Neural progenitor cell (in vitro differentiated cells): Measurements from ENCODE around the gene SGTA. TPM values are rescaled to one million over a fixed set of nuclear protein-coding genes. Genes with fewer than 3 reads are reported as not detected.

Experiments used
- DNase-seq: peaks from one replicate; pipeline ENCODE4 v3.0.0-alpha.2; 2016; ENCODE audit warnings: low spot score
- H2AFZ ChIP-seq: fragments of 200-600 bp; sonication (generic); replicated peaks from 2 replicates; pipeline ENCODE4 v1.6.1; 2016; ENCODE audit warnings: antibody characterized with exemption
- H3F3A ChIP-seq: fragments of 200-600 bp; sonication (generic); 2 replicates; pipeline ENCODE4 v1.6.1; 2016; ENCODE audit warnings: antibody characterized with exemption, low read depth
- H3K27ac ChIP-seq: fragments of 200-600 bp; sonication (generic); 2 replicates; pipeline ENCODE4 v1.5.1; 2016; ENCODE audit warnings: mild to moderate bottlenecking
- H3K27me3 ChIP-seq: fragments of 200-600 bp; sonication (generic); 2 replicates; pipeline ENCODE4 v1.6.1; 2016; ENCODE audit warnings: mild to moderate bottlenecking, moderate library complexity
- H3K36me3 ChIP-seq: fragments of 200-600 bp; sonication (generic); 2 replicates; pipeline ENCODE4 v1.5.1; 2016
- H3K4me1 ChIP-seq: fragments of 200-600 bp; sonication (generic); 2 replicates; pipeline ENCODE4 v1.6.1; 2016; ENCODE audit warnings: mixed run types
- H3K4me2 ChIP-seq: fragments of 200-600 bp; sonication (generic); 2 replicates; pipeline ENCODE4 v1.6.1; 2016
- H3K4me3 ChIP-seq: fragments of 200-600 bp; sonication (generic); 2 replicates; pipeline ENCODE4 v1.5.1; 2016
- H3K79me2 ChIP-seq: fragments of 200-600 bp; sonication (generic); 2 replicates; pipeline ENCODE4 v1.6.1; 2016; ENCODE audit warnings: low read depth
- H3K9ac ChIP-seq: fragments of 200-600 bp; sonication (generic); 2 replicates; pipeline ENCODE4 v1.6.1; 2016
- H3K9me3 ChIP-seq: fragments of 200-600 bp; sonication (generic); 2 replicates; pipeline ENCODE4 v1.5.1; 2016; ENCODE audit warnings: low read depth
- H4K20me1 ChIP-seq: fragments of 200-600 bp; sonication (generic); 2 replicates; pipeline ENCODE4 v1.6.1; 2016; ENCODE audit warnings: low read depth
- H3K27ac Mint-ChIP-seq: 3 replicates; pipeline ENCODE4 v1.8.0; 2021; ENCODE audit warnings: mixed read lengths
- H3K27me3 Mint-ChIP-seq: 2 replicates; pipeline ENCODE4 v1.8.0; 2022; ENCODE audit warnings: low read depth, mild to moderate bottlenecking, inconsistent platforms, moderate library complexity, mixed read lengths; ENCODE audit not compliant: insufficient read depth
- H3K36me3 Mint-ChIP-seq: 3 replicates; pipeline ENCODE4 v1.8.0; 2021; ENCODE audit warnings: mixed read lengths
- H3K4me1 Mint-ChIP-seq: 3 replicates; pipeline ENCODE4 v1.8.0; 2021; ENCODE audit warnings: mixed read lengths
- H3K4me3 Mint-ChIP-seq: 3 replicates; pipeline ENCODE4 v1.8.0; 2021; ENCODE audit warnings: mild to moderate bottlenecking, moderate library complexity, mixed read lengths
- H3K9me3 Mint-ChIP-seq: 3 replicates; pipeline ENCODE4 v1.8.0; 2020; ENCODE audit warnings: mixed read lengths
- EZH2 ChIP-seq: fragments of 200-600 bp; sonication (generic); IDR thresholded peaks from 2 replicates; pipeline ENCODE4 v1.6.1; 2017; ENCODE audit warnings: antibody characterized with exemption, mild to moderate bottlenecking, moderate library complexity
- EZH2phosphoT487 ChIP-seq: fragments of 200-600 bp; sonication (generic); IDR thresholded peaks from 2 replicates; pipeline ENCODE4 v1.6.1; 2017; ENCODE audit warnings: antibody characterized with exemption
- total RNA-seq: library from RNA; depleted of rRNA; stranded (reverse); fragments of >200 nt; gene quantifications from 2 replicates; pipeline ENCODE4 v1.2.3, GENCODE V29; 2015; ENCODE audit warnings: low replicate concordance
- TF ChIP-seq, protein P1 (sequence below): fragments of 200-600 bp; sonication (generic); IDR thresholded peaks from 2 replicates; pipeline ENCODE4 v1.5.1; 2017; ENCODE audit warnings: antibody characterized with exemption, mild to moderate bottlenecking

The SGTA gene
- total RNA-seq, 1 donor from 2014 or later = 30.9 TPM

DNA sequence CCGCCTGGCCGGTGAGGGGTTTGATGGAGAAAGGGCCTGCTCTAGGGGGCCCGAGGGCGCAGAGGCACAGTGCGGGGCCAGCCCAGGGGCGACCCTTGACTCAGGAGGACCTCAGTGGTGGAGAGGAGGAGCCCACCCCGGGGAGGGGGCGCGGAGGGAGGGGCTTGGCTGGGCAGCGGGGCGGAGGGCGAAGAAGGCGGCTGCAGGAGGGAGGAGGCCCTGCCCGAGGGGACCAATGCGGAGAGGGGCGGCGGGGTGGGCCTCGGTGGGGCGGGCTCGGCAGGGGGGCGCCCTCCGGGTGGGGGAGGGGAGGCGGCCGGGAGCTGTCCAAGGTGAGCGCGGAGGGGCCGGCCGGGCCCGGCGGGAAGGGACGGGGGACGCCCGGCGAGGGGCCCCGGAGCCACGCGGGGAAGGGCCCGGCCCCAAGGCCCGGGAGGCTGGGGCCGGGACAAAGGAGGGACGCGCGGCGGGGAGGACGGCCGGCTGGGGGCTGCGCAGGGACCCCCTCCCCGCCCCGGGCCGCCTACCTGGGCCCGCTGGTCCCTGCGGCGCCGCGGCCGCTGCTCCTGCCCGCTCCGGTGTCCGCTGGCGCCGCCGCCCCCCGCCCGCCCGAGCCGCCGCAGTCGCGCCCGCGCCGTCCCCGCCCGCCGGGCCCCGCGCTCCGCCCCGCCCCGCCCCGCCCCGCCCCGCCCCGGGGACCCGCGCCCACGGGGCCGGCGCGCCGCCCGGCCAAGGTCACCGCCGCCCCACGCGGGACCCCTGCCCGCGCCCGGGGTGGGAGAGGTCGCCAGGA lies 62.1 kb downstream of the SGTA start, which contains the start of gene DIRAS1:
Gene DIRAS1, minus strand, starts transcription at position 596 of the 793 bp plus-strand sequence. CDS start 3,566 bp downstream, outside the sequence.
- TF ChIP-seq EZH2phosphoT487 (no peak), EZH2 (no peak)
- TF ChIP-seq, protein P1, sequence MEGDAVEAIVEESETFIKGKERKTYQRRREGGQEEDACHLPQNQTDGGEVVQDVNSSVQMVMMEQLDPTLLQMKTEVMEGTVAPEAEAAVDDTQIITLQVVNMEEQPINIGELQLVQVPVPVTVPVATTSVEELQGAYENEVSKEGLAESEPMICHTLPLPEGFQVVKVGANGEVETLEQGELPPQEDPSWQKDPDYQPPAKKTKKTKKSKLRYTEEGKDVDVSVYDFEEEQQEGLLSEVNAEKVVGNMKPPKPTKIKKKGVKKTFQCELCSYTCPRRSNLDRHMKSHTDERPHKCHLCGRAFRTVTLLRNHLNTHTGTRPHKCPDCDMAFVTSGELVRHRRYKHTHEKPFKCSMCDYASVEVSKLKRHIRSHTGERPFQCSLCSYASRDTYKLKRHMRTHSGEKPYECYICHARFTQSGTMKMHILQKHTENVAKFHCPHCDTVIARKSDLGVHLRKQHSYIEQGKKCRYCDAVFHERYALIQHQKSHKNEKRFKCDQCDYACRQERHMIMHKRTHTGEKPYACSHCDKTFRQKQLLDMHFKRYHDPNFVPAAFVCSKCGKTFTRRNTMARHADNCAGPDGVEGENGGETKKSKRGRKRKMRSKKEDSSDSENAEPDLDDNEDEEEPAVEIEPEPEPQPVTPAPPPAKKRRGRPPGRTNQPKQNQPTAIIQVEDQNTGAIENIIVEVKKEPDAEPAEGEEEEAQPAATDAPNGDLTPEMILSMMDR = no peak
- Histone ChIP-seq H3K79me2 (no peaks in the 10 kb centered on the region), H4K20me1 (peaks cover 23% of the 10 kb centered on the region), H3K4me2 (peak within 1 kb of the TSS; percentile 93), H3F3A (peaks cover 21% of the 10 kb centered on the region), H3K9me3 (no peaks in the 10 kb centered on the region), H2AFZ (no peak within 1 kb of the TSS), H3K27ac (no peak within 1 kb of the TSS), H3K9ac (no peak within 1 kb of the TSS), H3K36me3 (no peaks in the 10 kb centered on the region), H3K27me3 (peaks cover 42% of the 10 kb centered on the region), H3K4me1 (peaks cover 15% of the 10 kb centered on the region), H3K4me3 (peak within 1 kb of the TSS; percentile 57)
- Mint-ChIP-seq H3K27me3 (peaks cover 23% of the 10 kb centered on the region), H3K4me1 (peaks cover 13% of the 10 kb centered on the region), H3K36me3 (peaks cover 7% of the 10 kb centered on the region), H3K9me3 (no peaks in the 10 kb centered on the region), H3K4me3 (peak within 1 kb of the TSS; percentile 87), H3K27ac (peak within 1 kb of the TSS; percentile 63)
- peak; percentile 60 for DNase-seq

DNA sequence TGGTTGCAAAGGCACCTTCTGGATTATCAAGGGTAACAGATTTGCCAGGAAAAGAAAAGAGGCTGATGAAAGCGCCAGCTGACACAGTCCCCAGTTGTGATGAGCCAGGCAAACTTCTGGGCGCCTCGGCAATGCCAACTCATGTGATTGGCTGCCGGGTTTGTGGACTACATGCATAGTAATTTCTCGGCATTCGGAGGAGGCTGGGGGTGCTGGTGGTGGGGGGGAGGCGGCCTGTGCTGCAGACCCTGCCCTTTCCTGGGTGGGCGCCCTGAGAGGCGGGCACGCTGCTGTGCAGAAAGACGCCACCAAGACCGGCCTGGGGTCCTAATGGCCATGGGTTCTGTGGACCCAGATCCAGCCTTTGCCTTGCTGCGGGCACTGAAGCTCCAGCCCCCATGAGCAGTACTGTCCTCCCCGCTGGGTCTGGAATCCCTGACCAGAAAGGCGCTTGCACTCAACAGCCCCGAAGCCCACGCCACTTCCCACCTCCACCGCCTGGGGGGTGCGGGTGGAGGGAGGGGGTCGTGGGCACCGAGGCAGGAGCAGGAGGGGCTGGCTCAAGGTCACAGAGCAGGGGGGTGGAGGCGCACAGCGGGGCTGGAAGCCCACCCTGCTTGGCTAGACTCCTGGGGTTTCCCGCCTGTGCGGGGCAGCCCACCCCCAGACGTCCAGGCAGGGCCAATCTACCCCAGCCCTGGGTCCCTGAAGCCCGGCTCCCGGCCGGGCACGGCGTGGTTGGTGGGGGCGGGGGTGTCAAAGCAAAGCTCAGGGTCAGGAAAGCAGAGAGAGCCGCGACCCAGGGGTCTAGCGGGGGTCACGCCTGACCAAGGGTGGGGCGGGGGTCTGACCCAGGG lies 62.9 kb downstream of the SGTA start:
- no peak overlapping the region for H3K27ac ChIP-seq
- H3K36me3 ChIP-seq = no peaks in the 10 kb centered on the region
- H3K4me1 ChIP-seq = peaks cover 15% of the 10 kb centered on the region
- H3K4me2 ChIP-seq = peak overlapping the region; percentile 77
- Mint-ChIP-seq H3K9me3 (peaks cover 8% of the 10 kb centered on the region), H3K36me3 (peaks cover 15% of the 10 kb centered on the region), H3K27me3 (peaks cover 23% of the 10 kb centered on the region), H3K27ac (no peak overlapping the region), H3K4me3 (peak overlapping the region; percentile 85), H3K4me1 (peaks cover 13% of the 10 kb centered on the region)
- TF ChIP-seq EZH2phosphoT487 (no peak), EZH2 (peak; percentile 36)
- TF ChIP-seq, protein P1 = peak; percentile 17
- no peak overlapping the region for H3K9ac ChIP-seq
- H2AFZ ChIP-seq = no peak overlapping the region
- DNase-seq = peak; percentile 62
- peak overlapping the region; percentile 47 for H3K4me3 ChIP-seq
- peaks cover 41% of the 10 kb centered on the region for H3K27me3 ChIP-seq
- H3K79me2 ChIP-seq = no peaks in the 10 kb centered on the region
- H4K20me1 ChIP-seq = peaks cover 23% of the 10 kb centered on the region
- H3F3A ChIP-seq = peaks cover 21% of the 10 kb centered on the region
- no peaks in the 10 kb centered on the region for H3K9me3 ChIP-seq

DNA sequence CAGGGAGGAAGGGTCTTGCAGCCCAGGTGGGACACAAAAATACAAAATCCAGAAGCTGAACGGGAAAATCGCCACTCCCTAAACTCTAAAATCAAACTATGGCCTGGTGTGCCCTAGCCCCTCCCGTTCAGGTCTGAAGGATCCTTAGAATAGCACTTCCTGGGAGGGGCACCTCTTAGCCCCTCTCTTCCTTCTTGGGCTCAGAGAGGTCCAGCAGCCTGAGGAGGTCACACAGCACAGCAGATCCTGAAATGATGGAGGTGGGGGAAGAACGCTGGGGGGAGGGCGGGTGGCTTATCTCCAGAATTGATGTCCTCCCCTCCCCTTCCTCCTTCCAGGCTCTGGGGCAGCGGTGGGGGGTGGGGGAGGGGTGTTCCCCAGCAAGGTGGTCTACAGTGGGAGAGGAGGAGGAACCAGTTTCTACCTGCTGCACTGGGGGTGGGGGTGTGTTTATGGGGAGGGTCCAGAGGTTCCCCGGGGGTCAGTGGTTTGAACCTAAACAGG lies 63.8 kb downstream of the SGTA start:
- peaks cover 12% of the 10 kb centered on the region for H3K4me1 Mint-ChIP-seq
- H3K79me2 ChIP-seq = no peaks in the 10 kb centered on the region
- H3K36me3 Mint-ChIP-seq = peaks cover 17% of the 10 kb centered on the region
- DNase-seq = no peak
- H2AFZ ChIP-seq = no peak overlapping the region
- H3K27me3 ChIP-seq = peaks cover 41% of the 10 kb centered on the region
- H4K20me1 ChIP-seq = peaks cover 23% of the 10 kb centered on the region
- H3K9ac ChIP-seq = no peak overlapping the region
- H3K27me3 Mint-ChIP-seq = peaks cover 23% of the 10 kb centered on the region
- TF ChIP-seq, protein P1 = no peak
- no peak for TF ChIP-seq EZH2
- no peak for TF ChIP-seq EZH2phosphoT487
- peaks cover 15% of the 10 kb centered on the region for H3K4me1 ChIP-seq
- H3K4me3 Mint-ChIP-seq = peak overlapping the region; percentile 85
- H3K4me3 ChIP-seq = no peak overlapping the region
- no peak overlapping the region for H3K4me2 ChIP-seq
- H3K36me3 ChIP-seq = no peaks in the 10 kb centered on the region
- H3K27ac Mint-ChIP-seq = no peak overlapping the region
- no peak overlapping the region for H3K27ac ChIP-seq
- H3K9me3 Mint-ChIP-seq = peaks cover 11% of the 10 kb centered on the region
- H3F3A ChIP-seq = peaks cover 21% of the 10 kb centered on the region
- H3K9me3 ChIP-seq = no peaks in the 10 kb centered on the region
